Effector CD4-positive, alpha-beta T cell (primary cell): ENCODE data around the gene PYGL. TPM values are rescaled to one million over a fixed set of nuclear protein-coding genes. Genes with fewer than 3 reads are reported as not detected.
"Not testable (repeated sequence)": the region's sequence is repeated elsewhere in the genome, so short reads cannot be mapped to it uniquely, and the experiment has no call there.

Experiments used
- DNase-seq: peaks from one replicate; pipeline ENCODE4 v3.0.0-alpha.2; 2020
- total RNA-seq: gene quantifications from one replicate; lab custom pipeline; 2026; lab: John Stamatoyannopoulos, UW

PYGL gene
- total RNA-seq: not detected

DNA sequence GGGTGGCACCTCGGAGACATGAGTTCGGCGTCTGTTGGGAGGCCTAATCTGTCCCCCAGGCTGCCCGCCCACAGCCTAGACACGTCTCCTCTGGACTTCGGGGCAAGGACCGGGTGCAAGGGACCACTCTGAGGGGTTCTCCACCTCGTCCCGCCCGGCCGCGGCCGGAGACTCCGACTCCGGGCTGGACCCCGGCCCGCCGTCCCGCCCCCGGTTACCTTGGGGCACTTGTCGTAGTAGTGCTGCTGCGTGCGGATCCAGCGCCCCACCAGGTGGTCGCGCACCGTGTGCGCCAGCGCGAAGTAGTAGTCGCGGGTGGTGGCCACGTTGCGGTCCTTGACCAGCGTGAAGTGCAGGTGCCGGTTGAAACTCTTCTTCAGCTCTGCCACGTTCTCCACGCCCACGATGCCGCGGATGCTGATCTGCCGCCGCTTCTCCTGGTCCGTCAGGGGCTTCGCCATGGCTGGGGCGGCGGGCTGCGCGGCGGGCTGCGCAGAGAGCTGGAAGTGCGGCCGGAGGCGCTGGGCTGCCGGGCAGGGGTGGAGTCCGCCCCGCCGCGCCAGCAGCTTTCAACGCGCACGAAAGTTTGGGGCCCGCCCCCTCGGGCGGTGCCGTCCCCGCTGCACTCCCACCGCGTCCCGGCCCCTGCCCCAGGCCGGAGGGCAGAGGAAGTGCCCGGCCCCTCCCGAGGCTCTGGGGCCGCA is at the start of gene PYGL:
TSS of gene PYGL (minus strand) at position 541 of the 704 bp plus-strand sequence. CDS start at position 461, 80 bp downstream.
- no peak for DNase-seq

GRCh38 chr14:50985859-50986331 is 41.6 kb upstream of the PYGL start:
- no peak for DNase-seq

DNA sequence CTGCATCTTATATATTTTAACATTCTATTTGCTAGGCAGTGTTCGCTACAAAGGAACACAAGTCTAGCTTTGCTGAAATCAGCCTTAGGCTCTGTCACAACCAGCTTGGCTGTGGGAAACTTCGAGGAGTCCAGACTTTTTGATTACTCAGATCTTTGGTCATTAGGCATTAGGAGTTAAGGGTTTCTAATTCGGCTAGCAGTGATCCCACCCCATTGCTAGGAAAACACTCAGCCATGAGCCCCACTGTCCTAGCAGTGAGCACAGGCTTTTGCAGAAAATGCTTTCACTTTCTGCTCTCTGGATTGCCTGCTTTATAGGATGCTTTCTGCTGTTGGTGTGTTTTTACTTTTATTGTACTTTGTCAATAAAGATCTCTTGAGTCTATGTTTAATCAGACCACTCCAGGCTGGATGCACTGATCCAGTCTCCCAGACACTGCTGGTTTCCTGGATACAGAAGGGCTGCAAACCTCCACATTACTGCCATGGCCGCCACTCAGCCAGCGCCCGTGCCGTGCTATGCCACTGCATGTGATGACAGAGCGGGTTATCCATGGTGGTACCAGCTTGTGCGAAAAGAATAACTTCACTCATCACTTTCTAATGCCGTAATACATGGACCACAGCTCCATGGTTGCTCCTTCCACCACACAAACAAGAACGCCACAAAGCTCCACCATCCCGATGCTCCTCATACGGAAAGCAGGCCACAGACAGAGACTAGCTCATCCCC is 41.0 kb upstream of the PYGL start:
- no peak for DNase-seq

DNA sequence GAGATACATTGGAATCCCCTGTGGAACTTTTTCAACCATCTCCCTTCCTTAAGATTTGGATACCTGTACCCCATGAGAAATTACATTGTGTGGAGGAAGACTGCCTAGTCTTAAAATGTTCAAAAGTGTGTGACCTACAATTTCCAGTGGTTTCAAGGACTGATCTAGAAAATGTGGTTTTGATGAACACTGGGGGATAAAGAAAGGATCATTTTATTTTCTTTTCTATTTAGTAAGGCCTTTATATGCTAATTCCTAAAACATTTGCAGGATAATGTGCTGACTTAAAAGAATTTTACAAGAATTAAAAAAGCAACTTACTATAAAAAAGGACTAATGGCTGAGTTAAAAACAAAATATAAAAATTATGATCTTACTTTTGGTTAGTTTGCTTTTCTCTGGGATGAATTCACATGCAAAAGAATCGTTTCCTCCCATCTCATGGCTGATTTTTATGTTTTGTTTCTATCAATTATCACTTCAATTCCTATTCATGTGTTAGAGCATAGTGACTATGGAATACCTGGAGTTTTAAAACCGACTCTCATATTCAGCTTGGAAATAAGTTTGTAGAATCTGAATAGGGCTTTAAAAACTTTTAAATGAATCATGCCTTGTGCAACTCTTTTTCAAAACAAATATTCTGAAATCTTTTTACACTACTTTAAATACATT is 39.9 kb upstream of the PYGL start:
- DNase-seq: no peak

GRCh38 chr14:50979941-50980850 is 35.9 kb upstream of the PYGL start:
- DNase-seq: no peak

DNA sequence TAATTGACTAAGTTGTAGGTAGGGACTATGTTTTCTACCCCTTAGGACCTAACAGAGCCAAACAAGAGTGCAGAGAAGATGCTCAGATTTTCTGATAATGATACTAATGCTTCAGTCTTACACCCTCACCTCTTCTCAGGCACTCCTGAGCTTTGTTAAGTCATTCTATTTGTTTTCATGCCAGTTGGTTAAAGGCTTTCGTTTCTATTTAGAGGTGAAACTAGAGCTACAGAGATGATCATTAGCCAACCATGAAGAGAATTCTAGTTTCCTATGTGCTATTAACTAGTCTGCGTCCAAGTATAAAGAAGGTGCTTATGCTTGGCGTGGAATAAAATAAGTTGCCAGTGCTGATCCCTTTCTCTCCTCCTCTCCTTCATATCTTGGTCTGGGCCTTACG is 34.6 kb upstream of the PYGL start:
- no peak for DNase-seq

- DNase-seq: no peak
Measured at GRCh38 chr14:50978529-50978871, 34.2 kb upstream of the PYGL start.

- no peak for DNase-seq
Measured at GRCh38 chr14:50977863-50978528, 33.7 kb upstream of the PYGL start.

GRCh38 chr14:50974118-50974517 is 29.8 kb upstream of the PYGL start:
- no peak for DNase-seq

- no peak for DNase-seq
Measured at GRCh38 chr14:50972734-50973133, 28.5 kb upstream of the PYGL start.

GRCh38 chr14:50970886-50971781 is 26.9 kb upstream of the PYGL start:
- no peak for DNase-seq

- no peak for DNase-seq
Measured at GRCh38 chr14:50967790-50968189, 23.5 kb upstream of the PYGL start.

- DNase-seq: no peak
Measured at GRCh38 chr14:50967103-50967502, 22.8 kb upstream of the PYGL start.

DNA sequence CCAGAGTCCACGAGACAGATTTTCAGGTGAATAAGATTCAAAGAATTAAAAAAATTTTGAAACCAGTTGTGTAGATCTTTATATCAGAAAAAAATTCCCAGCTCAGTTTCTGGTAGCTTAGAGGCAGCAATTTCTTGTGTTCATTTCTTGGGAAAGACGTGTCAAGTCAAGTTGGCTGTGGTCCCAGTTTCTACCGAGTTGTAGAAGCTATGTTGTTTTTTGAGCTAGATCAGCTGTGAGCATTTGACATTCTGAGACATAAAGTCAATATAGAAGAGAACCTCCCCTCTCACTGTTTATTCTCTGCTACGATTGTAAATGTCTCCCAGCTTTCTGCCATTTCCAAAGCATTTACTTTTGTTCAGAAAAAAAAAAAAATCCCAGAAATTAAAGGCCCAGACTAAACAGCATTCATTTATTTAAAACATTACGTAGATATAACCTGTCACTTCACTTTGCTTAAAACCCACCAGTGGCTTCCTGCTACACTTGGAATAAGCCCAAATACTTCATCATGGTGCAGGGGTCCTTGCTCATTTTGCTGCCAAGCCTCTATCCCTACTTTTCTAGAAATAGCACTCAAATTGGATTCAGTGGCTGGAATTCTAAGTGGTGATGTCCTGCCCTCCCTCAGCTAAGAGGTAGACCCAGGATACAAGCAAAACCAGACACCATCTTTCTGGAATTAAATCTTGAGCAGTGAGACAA is 20.6 kb upstream of the PYGL start:
- DNase-seq: no peak

- no peak for DNase-seq
Measured at GRCh38 chr14:50963919-50964318, 19.6 kb upstream of the PYGL start.

DNA sequence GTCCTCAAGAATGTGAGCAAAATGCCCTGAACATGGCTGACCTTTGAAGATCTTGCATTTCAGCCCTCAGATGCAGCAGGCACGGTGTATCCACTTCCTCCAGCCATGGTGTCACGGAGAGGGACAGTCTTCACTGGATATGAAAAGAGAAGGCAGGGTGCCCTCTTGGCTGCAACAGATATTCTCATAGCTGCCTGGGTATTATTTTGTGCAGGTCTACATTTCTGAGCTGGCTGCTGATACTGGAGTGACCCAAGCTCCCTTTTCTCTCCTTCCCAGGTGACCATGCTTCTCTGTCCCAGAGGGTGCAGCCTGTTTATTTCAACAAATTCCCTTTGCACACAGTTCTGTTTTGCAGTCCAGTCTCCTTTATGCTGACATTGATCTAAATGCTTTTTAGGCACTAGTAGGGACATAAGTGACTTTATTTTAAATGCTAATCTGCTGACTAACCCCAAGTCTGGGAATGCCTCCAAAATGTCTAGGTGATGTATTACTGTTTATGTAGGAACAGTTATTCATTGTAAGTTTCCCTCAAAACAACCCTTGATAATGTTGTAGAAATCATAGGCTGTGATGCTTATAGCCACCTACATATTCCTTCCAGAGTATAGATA is 17.4 kb upstream of the PYGL start:
- no peak for DNase-seq

DNA sequence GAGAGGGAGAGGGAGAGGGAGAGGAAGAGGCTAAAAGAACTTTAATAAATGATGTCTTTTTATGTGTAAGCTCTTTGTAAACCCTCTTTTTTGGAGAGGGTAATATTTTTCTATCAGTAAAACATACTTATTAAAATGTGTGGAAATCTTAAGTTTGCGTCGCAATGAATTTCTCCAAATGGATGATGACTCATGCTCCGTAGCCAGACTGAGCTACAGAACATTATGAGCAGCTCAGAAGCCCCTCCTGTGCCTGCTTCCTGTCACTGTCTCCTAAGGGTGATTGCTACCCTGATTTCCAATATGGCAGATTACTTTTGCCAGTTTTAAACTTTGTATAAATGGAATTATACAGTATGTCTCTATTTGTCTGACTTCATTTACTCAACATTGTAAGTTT is 13.0 kb upstream of the PYGL start:
- DNase-seq: no peak

DNA sequence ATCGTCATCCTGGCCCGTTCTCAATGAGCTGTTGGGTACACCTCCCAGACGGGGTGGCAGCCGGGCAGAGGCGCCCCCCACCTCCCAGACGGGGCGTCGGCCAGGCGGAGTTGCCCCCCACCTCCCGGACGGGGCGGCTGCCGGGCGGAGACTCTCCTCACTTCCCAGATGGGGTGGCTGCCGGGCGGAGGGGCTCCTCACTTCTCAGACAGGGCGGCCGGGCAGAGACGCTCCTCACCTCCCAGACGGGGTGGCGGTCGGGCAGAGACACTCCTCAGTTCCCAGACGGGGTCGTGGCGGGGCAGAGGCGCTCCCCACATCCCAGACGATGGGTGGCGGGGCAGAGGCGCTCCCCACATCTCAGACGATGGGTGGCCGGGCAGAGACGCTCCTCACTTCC is 12.1 kb upstream of the PYGL start:
- DNase-seq: not testable (repeated sequence)

DNA sequence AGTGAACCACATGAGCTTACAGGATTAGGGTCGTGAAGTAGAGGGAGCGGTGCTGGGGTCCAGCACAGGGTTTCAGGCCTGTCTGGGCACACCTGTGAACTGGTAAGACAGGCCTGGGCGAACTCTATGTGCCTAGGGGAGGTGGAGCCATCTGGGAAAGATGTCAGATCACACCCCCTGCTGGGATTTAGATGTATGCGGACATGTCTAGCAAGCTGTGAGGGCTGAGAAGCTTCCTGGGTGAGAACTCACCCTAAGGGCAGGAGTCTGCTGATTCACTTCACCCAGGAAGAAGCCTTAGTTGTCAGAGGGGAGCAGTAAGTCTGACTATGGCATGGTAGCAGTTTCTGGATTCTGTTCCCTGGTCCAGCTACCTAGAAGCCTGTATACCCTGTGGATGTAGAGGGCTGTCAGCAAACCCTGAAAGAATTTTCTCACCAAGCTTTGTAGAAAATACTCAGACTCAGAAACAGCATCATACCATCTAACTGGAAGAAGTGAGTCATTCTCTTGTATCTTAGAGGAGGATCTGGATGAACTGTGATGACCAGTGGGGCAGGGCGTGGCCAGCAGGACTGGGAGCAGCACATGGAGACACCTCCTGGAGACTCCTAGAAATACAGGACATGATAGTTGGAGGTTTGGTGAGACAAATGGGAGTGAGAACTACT is 11.2 kb upstream of the PYGL start:
- DNase-seq: no peak
